ENCODE results near the gene MTSS2.

Gene MTSS2

DNA sequence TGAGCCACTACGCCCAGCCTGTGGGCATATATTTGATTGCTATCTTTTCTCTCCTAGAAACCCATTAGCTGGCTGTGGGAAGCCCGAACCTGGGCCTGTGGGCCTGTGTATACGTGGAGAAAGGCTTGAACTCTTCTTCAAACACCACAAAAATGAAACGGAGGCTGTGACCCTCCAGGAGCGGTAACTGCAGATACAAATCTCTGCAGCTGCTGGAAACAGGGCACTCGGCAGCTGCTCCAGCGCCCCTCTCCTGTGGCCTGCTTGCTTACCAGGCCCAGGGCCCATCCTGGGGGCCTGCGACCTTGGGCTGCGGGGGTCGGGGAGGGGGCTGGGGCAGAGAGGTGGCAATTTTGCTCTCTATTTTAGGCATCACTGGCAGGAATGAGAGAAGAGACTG is 28.0 kb upstream of the MTSS2 start:
- TF ChIP-seq CTCF (IDR thresholded peaks at IDR 0.05; ENCODE audit: insufficient read depth, low read depth, low read length, missing control alignments) = no peak
- no peak overlapping the region for H3K4me3 ChIP-seq (ENCODE audit: low read depth, low read length)
- no peak for DNase-seq (ENCODE audit: low read depth)

GRCh38 chr16:70713342-70713741 is 27.5 kb upstream of the MTSS2 start:
- no peak overlapping the region for H3K4me3 ChIP-seq (ENCODE audit: low read depth, low read length)
- no peak for DNase-seq (ENCODE audit: low read depth)
- TF ChIP-seq CTCF (IDR thresholded peaks at IDR 0.05; ENCODE audit: insufficient read depth, low read depth, low read length, missing control alignments) = no peak

- no peak overlapping the region for H3K4me3 ChIP-seq (ENCODE audit: low read depth, low read length)
- no peak for TF ChIP-seq CTCF (IDR thresholded peaks at IDR 0.05; ENCODE audit: insufficient read depth, low read depth, low read length, missing control alignments)
- DNase-seq (ENCODE audit: low read depth) = no peak
Observed at GRCh38 chr16:70712942-70713341, 27.1 kb upstream of the MTSS2 start.

DNA sequence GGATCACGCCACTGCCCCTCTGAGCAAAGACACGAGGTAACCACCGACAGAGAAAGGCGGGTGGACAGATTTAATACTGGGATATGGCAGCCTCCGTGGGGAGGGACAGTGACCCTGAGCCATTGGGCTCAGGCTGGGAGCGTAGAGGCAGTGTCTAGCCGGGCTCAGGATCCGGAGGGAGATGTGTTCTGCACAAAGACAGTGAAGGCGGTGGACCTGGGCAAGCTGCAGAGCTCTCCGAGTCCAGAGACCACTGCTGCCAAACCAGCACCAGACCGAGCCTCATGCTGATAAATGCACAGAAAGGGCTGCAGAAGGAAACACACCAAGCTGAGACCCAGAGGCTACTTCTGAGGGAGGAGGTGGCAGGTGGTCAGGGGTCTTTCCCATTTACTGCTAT is 26.5 kb upstream of the MTSS2 start:
- TF ChIP-seq CTCF (IDR thresholded peaks at IDR 0.05; ENCODE audit: insufficient read depth, low read depth, low read length, missing control alignments) = no peak
- H3K4me3 ChIP-seq (ENCODE audit: low read depth, low read length) = no peak overlapping the region
- DNase-seq (ENCODE audit: low read depth) = no peak

- no peak for TF ChIP-seq CTCF (IDR thresholded peaks at IDR 0.05; ENCODE audit: insufficient read depth, low read depth, low read length, missing control alignments)
- DNase-seq (ENCODE audit: low read depth) = no peak
- no peak overlapping the region for H3K4me3 ChIP-seq (ENCODE audit: low read depth, low read length)
Observed at GRCh38 chr16:70711211-70712031, 25.6 kb upstream of the MTSS2 start.

- DNase-seq (ENCODE audit: low read depth) = no peak
- no peak overlapping the region for H3K4me3 ChIP-seq (ENCODE audit: low read depth, low read length)
- TF ChIP-seq CTCF (IDR thresholded peaks at IDR 0.05; ENCODE audit: insufficient read depth, low read depth, low read length, missing control alignments) = no peak
Observed at GRCh38 chr16:70710422-70711210, 24.8 kb upstream of the MTSS2 start.
